ENCODE measurements around the gene HSBP1L1.

GRCh38 chr18:79979843-79980242 is 15.4 kb downstream of the HSBP1L1 start:
- TF ChIP-seq ATF3 (IDR thresholded peaks at IDR 0.05) (no peak), ZBTB33 (IDR thresholded peaks at IDR 0.05; ENCODE audit: extremely low read depth, insufficient replicate concordance, low read length) (no peak), CTCF (IDR thresholded peaks at IDR 0.05 in 2 of 3, conservative IDR thresholded peaks at IDR 0.05 in 1 of 3; ENCODE audit: borderline replicate concordance in 1 of 3, insufficient read depth in 1 of 3, low read depth in 2 of 3, low read length in 2 of 3) (no peak), POLR2A (IDR thresholded peaks at IDR 0.05; ENCODE audit: borderline replicate concordance, extremely low read depth, insufficient read depth, insufficient read length) (no peak), EZH2phosphoT487 (IDR thresholded peaks at IDR 0.05; ENCODE audit: borderline replicate concordance) (no peak), EZH2 (IDR thresholded peaks at IDR 0.05) (no peak), ZNF274 (IDR thresholded peaks at IDR 0.05; ENCODE audit: low read depth, low read length) (no peak), SP1 (IDR thresholded peaks at IDR 0.05; ENCODE audit: low read depth) (no peak), POLR2AphosphoS5 (IDR thresholded peaks at IDR 0.05; ENCODE audit: low read depth, low read length) (no peak), RAD21 (IDR thresholded peaks at IDR 0.05; ENCODE audit: low read depth) (no peak), CEBPB (IDR thresholded peaks at IDR 0.05; ENCODE audit: low read depth) (no peak), MAX (IDR thresholded peaks at IDR 0.05) (no peak), REST (IDR thresholded peaks at IDR 0.05; ENCODE audit: low read depth) (no peak), EGR1 (IDR thresholded peaks at IDR 0.05; ENCODE audit: low read depth) (no peak)
